ENCODE data around the gene SERPINA5.
"Not testable (repeated sequence)": the region's sequence is repeated elsewhere in the genome, so short reads cannot be mapped to it uniquely, and the experiment has no call there.

SERPINA5 gene

GRCh38 chr14:94573475-94574277 is 7.5 kb upstream of the SERPINA5 start:
- DNase-seq (ENCODE audit: low read depth, low spot score): no peak

GRCh38 chr14:94574336-94574735 is 6.9 kb upstream of the SERPINA5 start:
- no peak for DNase-seq (ENCODE audit: low read depth, low spot score)

GRCh38 chr14:94575730-94576585 is 5.3 kb upstream of the SERPINA5 start:
- no peak for DNase-seq (ENCODE audit: low read depth, low spot score)

DNA sequence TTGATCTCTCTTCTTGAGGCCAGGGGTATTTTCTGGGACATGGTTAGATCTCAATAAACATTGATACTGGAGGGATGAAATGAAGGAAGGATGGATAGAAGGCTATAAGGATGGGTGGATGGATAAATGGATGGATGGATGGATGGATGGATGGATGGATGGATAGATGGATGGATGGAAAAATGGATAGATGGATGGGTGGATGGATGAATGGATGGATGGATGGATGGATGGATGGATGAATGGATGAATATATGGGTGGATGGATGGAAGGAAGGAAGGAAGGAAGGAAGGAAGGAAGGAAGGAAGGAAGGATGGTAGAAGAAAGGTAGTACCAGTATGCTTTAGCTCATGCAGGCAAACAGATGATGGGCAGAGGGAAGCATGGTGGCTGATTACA is 3.8 kb upstream of the SERPINA5 start:
- DNase-seq (ENCODE audit: low read depth, low spot score): not testable (repeated sequence)

DNA sequence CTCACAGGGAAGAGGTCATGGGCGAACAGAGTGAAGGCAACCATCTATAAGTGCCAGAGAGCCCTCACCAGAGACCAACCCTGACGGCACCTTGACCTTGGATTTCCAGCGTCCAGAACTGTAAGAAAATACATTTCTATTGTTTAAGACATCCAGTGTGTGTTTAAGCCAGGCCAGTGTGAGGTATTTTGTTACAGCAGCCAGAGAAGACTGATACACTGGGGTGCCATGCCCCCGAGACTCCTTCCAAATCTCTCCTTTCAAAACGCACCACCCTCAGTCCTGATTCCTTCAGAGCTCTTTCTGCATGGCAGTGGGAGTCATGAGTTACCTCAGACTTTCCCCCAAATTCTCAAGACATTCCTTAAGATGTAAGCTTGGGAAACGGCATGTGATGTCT is 2.5 kb upstream of the SERPINA5 start:
- DNase-seq (ENCODE audit: low read depth, low spot score): no peak

DNA sequence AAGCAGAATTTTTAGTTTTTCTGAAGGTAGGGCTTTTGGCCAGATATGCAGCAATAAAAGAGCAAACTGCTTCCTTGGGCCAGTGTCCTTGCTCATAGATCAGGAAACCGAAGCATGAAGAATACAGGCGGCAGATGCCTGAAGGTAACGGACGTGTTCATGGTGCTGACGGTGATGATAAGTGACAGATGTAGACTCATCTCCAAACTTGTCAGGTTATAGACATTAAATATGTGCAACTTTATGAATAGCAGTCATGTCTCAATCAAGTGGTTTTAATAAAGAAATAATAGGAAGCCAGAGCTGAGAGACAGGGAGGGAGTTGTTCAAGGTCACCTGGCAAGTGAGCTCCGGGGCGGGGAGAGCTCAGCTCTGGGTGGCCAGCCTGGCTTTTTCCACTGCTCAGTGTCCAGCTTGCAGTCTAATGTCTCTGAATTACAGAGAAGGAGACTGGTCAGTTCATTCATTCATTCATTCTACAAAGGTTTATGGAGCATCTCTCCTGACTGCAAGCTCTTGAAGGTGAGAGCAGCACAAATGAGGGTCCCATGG is 1.0 kb downstream of the SERPINA5 start:
- DNase-seq (ENCODE audit: low read depth, low spot score): no peak

- DNase-seq (ENCODE audit: low read depth, low spot score): no peak
Measured at GRCh38 chr14:94582851-94583250, 1.6 kb downstream of the SERPINA5 start.

DNA sequence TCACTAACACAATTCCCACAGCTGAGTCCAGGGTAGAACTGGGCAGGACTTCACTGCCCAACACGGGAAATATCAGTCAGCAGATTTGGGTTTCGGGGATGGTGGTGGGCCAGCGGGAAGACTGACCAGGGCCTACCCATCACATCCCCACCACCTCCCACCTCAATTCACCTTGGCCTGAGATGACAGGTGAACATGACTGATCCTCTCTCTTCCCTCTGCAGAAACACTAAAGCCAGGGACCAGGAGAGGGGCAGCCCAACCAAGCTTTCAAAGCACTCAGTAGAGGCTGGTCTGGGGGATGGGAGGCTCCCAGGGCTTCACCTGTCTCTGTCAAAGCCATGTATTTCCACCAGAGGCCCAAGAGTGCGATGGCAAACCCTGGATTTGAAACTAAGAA is 2.3 kb downstream of the SERPINA5 start:
- DNase-seq (ENCODE audit: low read depth, low spot score): no peak

GRCh38 chr14:94584591-94585280 is 3.5 kb downstream of the SERPINA5 start:
- no peak for DNase-seq (ENCODE audit: low read depth, low spot score)

DNA sequence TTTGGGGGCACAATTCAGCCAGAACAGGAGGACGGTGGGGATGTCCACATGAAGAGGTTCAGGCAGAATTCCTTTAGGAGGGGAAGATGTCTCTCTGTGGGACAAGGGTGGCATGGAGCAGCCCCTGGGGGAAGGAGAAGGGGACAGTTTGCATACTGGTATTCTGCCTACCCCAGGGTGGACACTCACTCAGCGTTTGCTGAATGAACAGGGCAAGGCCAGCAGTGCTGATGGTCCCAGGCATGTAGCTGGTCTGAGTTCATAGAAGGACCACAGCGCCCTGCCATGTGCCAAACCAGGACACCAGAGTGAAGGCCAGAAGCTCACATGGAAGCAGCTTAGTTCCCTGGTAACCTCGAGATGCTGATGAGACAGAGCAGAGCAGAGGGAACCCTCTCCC is 5.4 kb downstream of the SERPINA5 start:
- DNase-seq (ENCODE audit: low read depth, low spot score): no peak

- no peak for DNase-seq (ENCODE audit: low read depth, low spot score)
Measured at GRCh38 chr14:94588311-94588710, 7.1 kb downstream of the SERPINA5 start.

GRCh38 chr14:94591073-94591472 is 9.8 kb downstream of the SERPINA5 start:
- DNase-seq (ENCODE audit: low read depth, low spot score): no peak

DNA sequence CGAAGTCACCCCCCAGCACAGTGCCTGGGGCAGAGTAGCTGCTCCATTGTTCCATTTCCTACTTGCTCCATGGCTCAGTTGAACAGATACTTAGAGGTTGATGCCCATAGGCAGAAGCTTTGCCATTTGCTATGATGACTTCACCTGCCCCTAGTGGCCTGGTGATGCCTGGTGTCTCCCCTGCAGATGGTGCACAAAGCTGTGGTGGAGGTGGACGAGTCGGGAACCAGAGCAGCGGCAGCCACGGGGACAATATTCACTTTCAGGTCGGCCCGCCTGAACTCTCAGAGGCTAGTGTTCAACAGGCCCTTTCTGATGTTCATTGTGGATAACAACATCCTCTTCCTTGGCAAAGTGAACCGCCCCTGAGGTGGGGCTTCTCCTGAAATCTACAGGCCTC is 10.6 kb downstream of the SERPINA5 start:
- no peak for DNase-seq (ENCODE audit: low read depth, low spot score)

DNA sequence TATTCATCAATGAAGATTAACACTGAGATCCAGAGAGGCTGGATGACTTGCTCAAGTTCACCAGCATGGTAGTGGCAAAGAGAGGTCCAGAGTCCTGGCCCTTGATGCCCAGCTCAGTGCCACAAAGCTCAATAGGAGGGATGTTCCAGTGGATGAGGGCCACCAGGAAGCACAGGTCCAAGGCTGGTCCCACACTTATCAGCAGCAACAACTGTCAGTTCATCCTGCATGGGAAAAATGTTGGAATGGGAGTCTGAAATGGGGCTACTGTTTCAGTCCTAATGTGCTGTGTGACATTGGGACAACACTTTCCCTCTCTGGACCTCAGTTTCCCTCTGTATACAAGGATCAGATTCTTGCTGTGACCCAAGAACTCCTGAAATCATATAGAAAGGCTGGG is 11.2 kb downstream of the SERPINA5 start:
- DNase-seq (ENCODE audit: low read depth, low spot score): no peak

DNA sequence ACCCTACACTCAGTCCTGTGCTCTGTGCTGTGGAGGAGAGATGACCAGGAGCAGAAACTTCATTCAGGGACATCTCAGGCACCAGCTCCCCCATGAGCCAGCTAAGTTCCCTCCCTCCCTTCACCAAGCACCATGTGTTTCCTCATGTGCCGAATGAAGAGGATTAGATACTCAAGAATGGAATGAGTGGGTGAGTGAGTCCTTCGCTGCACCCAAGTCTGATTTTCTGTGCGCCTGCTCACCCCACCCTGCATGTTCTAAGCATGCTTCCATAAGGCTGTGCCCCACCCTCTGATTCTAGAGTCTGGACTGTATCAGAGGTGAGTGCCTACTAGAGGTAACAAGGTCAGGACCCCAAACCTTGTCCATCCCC is 12.1 kb downstream of the SERPINA5 start:
- no peak for DNase-seq (ENCODE audit: low read depth, low spot score)

GRCh38 chr14:94593749-94594431 is 12.7 kb downstream of the SERPINA5 start:
- DNase-seq (ENCODE audit: low read depth, low spot score): no peak

- no peak for DNase-seq (ENCODE audit: low read depth, low spot score)
Measured at GRCh38 chr14:94594441-94594840, 13.2 kb downstream of the SERPINA5 start.

DNA sequence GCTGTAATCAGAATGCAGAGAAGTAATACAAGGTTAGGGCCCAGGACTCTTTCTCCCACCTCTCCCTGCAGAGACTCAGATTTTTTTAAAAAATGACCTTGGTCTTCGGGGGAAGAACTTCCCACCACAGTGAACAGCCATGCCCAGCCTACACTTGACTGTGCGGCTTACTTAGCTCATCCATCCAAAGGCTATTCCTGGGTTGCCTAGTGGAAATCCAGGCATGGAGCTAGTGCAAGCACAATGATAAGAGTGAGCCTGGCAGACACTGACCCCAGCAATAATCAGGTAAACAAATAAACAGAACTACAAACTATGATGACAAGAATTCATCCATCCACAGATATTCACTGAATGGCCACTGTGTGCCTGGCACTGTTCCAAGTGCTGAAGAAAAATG is 14.7 kb downstream of the SERPINA5 start:
- no peak for DNase-seq (ENCODE audit: low read depth, low spot score)

DNA sequence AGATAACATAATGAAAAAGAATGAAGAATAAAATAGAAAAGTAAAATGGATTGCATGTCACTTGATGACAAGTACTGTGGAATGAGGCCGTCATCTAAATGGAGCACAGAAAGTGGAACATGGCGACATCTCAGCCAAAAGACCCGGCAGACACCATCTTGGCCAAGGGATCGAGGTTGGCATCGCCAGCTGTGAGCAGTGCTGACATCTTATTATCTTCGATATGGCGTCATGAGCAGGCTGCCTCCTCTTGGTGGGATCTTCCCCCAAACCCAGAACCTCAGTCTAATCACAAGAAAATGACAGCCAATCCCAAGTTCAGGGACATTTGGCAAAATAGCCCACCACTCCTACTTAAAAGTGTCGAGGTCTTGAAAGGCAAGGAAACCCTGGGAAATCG is 15.1 kb downstream of the SERPINA5 start:
- DNase-seq (ENCODE audit: low read depth, low spot score): no peak

- no peak for DNase-seq (ENCODE audit: low read depth, low spot score)
Measured at GRCh38 chr14:94597788-94598187, 16.6 kb downstream of the SERPINA5 start.

DNA sequence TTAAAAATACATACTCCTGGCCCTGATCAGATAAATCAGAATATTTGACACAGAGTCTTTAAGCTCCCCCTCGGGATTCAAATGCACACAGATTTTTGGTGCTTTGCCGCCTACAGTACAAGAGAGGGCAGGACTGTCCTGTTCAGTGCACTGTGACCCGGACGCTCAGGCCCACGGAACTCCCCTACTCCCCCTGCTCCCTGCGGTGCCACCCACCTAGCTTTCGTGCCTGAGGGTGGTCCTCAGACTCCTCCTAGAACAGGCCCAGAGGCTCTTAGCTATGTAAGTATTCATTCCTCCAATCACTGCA is 17.2 kb downstream of the SERPINA5 start:
- DNase-seq (ENCODE audit: low read depth, low spot score): no peak

All from smooth muscle cell of the brain vasculature (primary cell).